BJ (cell line): ENCODE measurements around the gene PSEN1. TPM values are rescaled to one million over a fixed set of nuclear protein-coding genes. Genes with fewer than 3 reads are reported as not detected.

Experiments
- CTCF ChIA-PET: fragments of 350-600 bp; formaldehyde crosslinking; extraction: SDS; loops from one replicate; lab custom pipeline; 2021; ENCODE audit warnings: antibody characterized with exemption, inconsistent platforms; lab: Yijun Ruan, JAX
- POLR2A ChIA-PET: fragments of 300-600 bp; sonication (Branson Sonifier 250); formaldehyde crosslinking; extraction: SDS; loops from one replicate; lab custom pipeline; 2021; ENCODE audit warnings: antibody characterized with exemption; lab: Charles Lee
- DNase-seq: peaks from one replicate; pipeline ENCODE4 v3.0.0-alpha.2; 2011; ENCODE audit warnings: low read depth
- H3K27me3 ChIP-seq: 2 replicates; pipeline ENCODE4 v1.6.0; 2011; ENCODE audit warnings: low read length; ENCODE audit not compliant: control insufficient read depth, insufficient read depth
- H3K36me3 ChIP-seq: 2 replicates; pipeline ENCODE4 v1.5.1; 2011; ENCODE audit warnings: low read length; ENCODE audit not compliant: control insufficient read depth, insufficient read depth
- H3K4me3 ChIP-seq: 2 replicates; pipeline ENCODE4 v1.5.1; 2011; ENCODE audit warnings: low read depth, mild to moderate bottlenecking, control low read depth, low read length
- CTCF ChIP-seq: IDR thresholded peaks from 2 replicates; pipeline ENCODE4 v1.5.1; 2011; ENCODE audit warnings: low read depth, mild to moderate bottlenecking, control low read depth, inconsistent platforms, low read length, moderate library complexity; ENCODE audit not compliant: insufficient read depth
- polyA plus RNA-seq: library from polyadenylated mRNA; depleted of rRNA; stranded (reverse); fragments of >200 nt; gene quantifications from 2 replicates; pipeline ENCODE4 v1.2.3, GENCODE V29; 2011

The PSEN1 gene
- polyA plus RNA-seq, 1 experiment, result 15.8 TPM

- Histone ChIP-seq H3K36me3 (no peaks in the 10 kb centered on the region), H3K4me3 (no peak overlapping the region), H3K27me3 (peaks cover 29% of the 10 kb centered on the region)
- no peak for TF ChIP-seq CTCF
- CTCF ChIA-PET, result no interaction called here
- no peak for DNase-seq
- POLR2A ChIA-PET, result no interaction called here
Observed at GRCh38 chr14:73234586-73235394, 98.5 kb downstream of the PSEN1 start.

GRCh38 chr14:73235531-73236155 is 99.3 kb downstream of the PSEN1 start:
- DNase-seq, result no peak
- Histone ChIP-seq H3K27me3 (peaks cover 34% of the 10 kb centered on the region), H3K36me3 (no peaks in the 10 kb centered on the region), H3K4me3 (no peak overlapping the region)
- ChIA-PET CTCF (no interaction called here), POLR2A (no interaction called here)
- TF ChIP-seq CTCF, result no peak

GRCh38 chr14:73236157-73236556 is 99.8 kb downstream of the PSEN1 start:
- Histone ChIP-seq H3K4me3 (no peak overlapping the region), H3K27me3 (peaks cover 34% of the 10 kb centered on the region), H3K36me3 (no peaks in the 10 kb centered on the region)
- ChIA-PET POLR2A (no interaction called here), CTCF (no interaction called here)
- no peak for TF ChIP-seq CTCF
- DNase-seq, result no peak

GRCh38 chr14:73236752-73237218 is 100.5 kb downstream of the PSEN1 start:
- Histone ChIP-seq H3K27me3 (peaks cover 34% of the 10 kb centered on the region), H3K4me3 (no peak overlapping the region), H3K36me3 (no peaks in the 10 kb centered on the region)
- ChIA-PET CTCF (no interaction called here), POLR2A (no interaction called here)
- no peak for TF ChIP-seq CTCF
- no peak for DNase-seq

- H3K27me3 ChIP-seq, result peaks cover 34% of the 10 kb centered on the region
- ChIA-PET POLR2A (interaction anchor here (0.6 kb wide), 2 partner anchors 159 to 555 kb away, joined by 3 to 4 read pairs; no protein-coding TSS in a partner anchor), CTCF (no interaction called here)
- TF ChIP-seq CTCF, result no peak
- H3K36me3 ChIP-seq, result no peaks in the 10 kb centered on the region
- peak within 1 kb of the TSS; percentile 25 for H3K4me3 ChIP-seq
- DNase-seq, result no peak
Observed at GRCh38 chr14:73237219-73237785, 101.0 kb downstream of the PSEN1 start, which contains the start of gene PAPLN. PAPLN (plus strand) TSS chr14:73237506; CDS start chr14:73239779, 2,273 bp downstream.
